Measurements from ENCODE around the gene RPS10.

- TF ChIP-seq ELF4 (IDR thresholded peaks at IDR 0.05) = no peak
- no peak for TF ChIP-seq FOXK2 (IDR thresholded peaks at IDR 0.05)
- no peak for TF ChIP-seq FOXM1 (IDR thresholded peaks at IDR 0.05; ENCODE audit: borderline replicate concordance)
Measured at GRCh38 chr6:34378470-34378869, 47.4 kb downstream of the RPS10 start.

All from HEK293T (cell line).